ENCODE measurements around the gene SEC14L1. TPM values are rescaled to one million over a fixed set of nuclear protein-coding genes. Genes with fewer than 3 reads are reported as not detected.

SEC14L1 gene
- total and polyA plus RNA-seq, 8 donors: 3.2 to 106 (median 43.9) TPM

DNA sequence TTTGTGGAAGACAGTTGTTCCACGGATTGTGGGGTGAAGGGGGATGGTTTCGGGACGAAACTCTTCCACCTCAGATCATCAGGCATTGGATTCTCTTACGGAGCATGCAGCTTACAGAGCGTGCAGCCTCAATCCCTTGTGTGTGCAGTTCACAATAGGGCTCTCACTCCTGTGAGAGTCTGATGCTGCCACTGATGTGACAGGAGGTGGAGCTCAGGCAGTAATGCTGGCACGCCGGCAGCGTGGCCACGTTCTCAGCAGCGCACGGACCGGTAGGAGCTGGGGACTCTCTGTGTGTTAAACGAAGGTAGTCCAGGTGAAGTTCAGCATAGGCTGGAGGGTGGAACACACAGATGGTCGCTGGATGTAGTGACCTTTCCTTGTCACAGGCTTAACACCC, 37.8 kb downstream of the SEC14L1 start:
- H3K4me3 ChIP-seq: no peak overlapping the region

DNA sequence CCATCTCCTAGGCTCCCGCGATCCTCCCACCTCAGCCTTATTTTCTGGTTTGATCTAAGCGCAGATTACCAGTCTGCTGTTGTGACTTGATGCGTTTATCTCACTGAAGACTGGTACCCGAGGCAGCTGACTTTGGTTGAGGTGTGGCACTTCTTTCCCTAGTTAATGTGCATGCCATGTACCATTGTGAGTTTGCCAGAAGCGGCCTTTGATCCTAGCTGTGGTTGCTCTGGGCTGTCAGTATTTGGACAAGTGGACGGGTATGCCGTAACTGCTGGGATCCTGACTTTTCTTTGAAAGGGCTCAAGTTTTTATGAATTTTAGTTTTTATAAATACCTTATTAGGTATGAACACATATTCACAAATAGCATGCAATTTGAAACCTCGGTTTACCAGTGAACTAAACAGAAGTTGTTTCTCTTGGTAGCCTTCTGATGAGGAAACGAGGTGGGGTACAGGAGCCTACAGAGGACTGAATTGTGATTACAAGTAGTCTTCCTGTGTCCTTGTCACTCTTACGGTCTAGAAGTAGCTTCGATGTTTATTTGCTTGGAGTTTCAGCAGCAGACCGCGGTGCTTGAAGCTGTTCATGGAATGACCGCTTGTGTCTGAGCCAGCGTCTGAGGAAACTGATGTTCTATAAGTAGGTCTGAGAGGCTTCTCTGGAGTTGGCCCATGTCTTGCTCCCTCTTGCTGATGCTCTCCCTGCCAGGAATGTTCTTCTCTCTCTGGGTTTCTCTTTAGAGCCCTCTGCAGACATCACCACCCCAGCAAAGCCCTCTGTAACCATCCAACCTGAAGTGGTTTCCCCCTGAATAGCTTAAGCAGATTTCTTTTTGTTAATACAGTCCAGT, 40.0 kb downstream of the SEC14L1 start:
- intact Hi-C loops (cut with DNase I; ENCODE audit: low total_unique reads): no loop called here
- WGBS, 5 donors: 64 to 77% (median 68%) methylated on average over 16 of the region's 16 CpGs
- no peak overlapping the region for H3K4me3 ChIP-seq
- H3K27ac ChIP-seq: peak overlapping the region in 4 of 5 donors; percentile 29 to 59 (median 39)
- H3K36me3 ChIP-seq: peaks cover 0 to 8% (median 2%) of the 10 kb centered on the region in 4 donors
- no peaks in the 10 kb centered on the region for H3K27me3 ChIP-seq
- TF ChIP-seq, protein P1, sequence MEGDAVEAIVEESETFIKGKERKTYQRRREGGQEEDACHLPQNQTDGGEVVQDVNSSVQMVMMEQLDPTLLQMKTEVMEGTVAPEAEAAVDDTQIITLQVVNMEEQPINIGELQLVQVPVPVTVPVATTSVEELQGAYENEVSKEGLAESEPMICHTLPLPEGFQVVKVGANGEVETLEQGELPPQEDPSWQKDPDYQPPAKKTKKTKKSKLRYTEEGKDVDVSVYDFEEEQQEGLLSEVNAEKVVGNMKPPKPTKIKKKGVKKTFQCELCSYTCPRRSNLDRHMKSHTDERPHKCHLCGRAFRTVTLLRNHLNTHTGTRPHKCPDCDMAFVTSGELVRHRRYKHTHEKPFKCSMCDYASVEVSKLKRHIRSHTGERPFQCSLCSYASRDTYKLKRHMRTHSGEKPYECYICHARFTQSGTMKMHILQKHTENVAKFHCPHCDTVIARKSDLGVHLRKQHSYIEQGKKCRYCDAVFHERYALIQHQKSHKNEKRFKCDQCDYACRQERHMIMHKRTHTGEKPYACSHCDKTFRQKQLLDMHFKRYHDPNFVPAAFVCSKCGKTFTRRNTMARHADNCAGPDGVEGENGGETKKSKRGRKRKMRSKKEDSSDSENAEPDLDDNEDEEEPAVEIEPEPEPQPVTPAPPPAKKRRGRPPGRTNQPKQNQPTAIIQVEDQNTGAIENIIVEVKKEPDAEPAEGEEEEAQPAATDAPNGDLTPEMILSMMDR (IDR thresholded peaks at IDR 0.05): no peak
- TF ChIP-seq POLR2A (IDR thresholded peaks at IDR 0.05) (no peak), POLR2AphosphoS5 (IDR thresholded peaks at IDR 0.05) (no peak), EP300 (IDR thresholded peaks at IDR 0.05) (no peak)
- H3K9me3 ChIP-seq: no peaks in the 10 kb centered on the region
- peaks cover 46 to 89% (median 67%) of the 10 kb centered on the region in 4 donors for H3K4me1 ChIP-seq
- no peak for DNase-seq

More for the DNA sequence above, 37.8 kb downstream of the SEC14L1 start:
- Histone ChIP-seq H3K36me3 (peaks cover 6 to 28% (median 16%) of the 10 kb centered on the region in 4 donors), H3K27ac (peak overlapping the region in 1 of 5 donors; percentile 44), H3K27me3 (no peaks in the 10 kb centered on the region), H3K9me3 (peaks cover 9 to 21% (median 15%) of the 10 kb centered on the region in 4 donors), H3K4me1 (peaks cover 27 to 74% (median 53%) of the 10 kb centered on the region in 4 donors)
- 66 to 90% (median 87%) methylated on average over 14 of the region's 14 CpGs for WGBS, 5 donors
- intact Hi-C loops (cut with DNase I; ENCODE audit: low total_unique reads): no loop called here
- TF ChIP-seq POLR2A (IDR thresholded peaks at IDR 0.05): no peak
- no peak for TF ChIP-seq EP300 (IDR thresholded peaks at IDR 0.05)
- no peak for TF ChIP-seq POLR2AphosphoS5 (IDR thresholded peaks at IDR 0.05)
- TF ChIP-seq, protein P1 (IDR thresholded peaks at IDR 0.05): no peak
- no peak for DNase-seq

DNA sequence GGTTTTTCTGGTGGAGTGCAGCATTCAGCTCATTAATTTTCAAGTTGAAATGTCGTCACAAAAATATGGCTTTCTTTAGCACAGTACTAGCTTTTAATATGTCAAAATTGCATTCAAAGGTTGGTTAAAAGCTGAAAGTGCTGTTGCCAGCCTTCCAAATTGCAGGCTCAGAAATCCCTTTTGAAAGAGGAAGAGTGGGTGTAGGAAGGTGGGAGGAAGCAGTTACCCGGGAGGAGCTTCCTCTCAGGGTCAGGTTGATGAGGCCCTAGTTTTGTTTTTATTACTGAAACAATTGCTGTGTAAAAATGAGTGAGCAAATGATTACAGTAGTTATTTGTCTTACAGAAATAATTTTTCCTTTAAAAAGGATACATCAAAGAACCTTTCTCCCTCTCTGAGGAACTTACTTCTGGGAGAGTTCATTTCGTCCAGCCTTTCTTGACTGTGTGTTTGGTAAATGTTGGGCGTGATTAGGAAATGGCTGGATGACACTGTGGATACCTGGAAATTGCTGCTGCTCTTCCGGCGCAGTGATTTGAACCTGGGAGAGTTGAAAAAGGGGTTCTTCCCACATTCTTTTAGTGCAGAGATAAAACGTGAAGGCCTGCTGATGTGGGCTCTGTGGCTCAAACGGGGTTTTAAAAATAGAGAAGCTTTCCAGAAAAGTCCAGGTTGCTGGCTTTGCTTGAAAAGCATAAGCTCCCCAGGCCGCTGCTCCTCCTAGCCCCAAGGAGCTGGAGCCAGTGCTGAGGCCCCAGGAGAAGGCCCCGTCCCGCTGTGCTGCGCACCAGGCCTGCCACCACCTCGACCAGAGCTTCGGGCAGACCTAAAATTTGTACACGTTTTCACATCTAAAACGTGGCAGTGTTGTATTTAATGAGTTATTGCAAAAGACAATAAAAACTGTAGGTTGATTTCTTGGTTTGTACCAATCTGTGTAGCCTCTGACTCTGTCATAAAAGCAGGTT, 41.7 kb downstream of the SEC14L1 start:
- Histone ChIP-seq H3K4me1 (peaks cover 53 to 91% (median 70%) of the 10 kb centered on the region in 4 donors), H3K4me3 (no peak overlapping the region), H3K9me3 (no peaks in the 10 kb centered on the region), H3K27me3 (no peaks in the 10 kb centered on the region), H3K36me3 (peaks cover 0 to 13% (median 2%) of the 10 kb centered on the region in 4 donors), H3K27ac (peak overlapping the region in 4 of 5 donors; percentile 26 to 65 (median 56))
- intact Hi-C loops (cut with DNase I; ENCODE audit: low total_unique reads): no loop called here
- no peak for TF ChIP-seq EP300 (IDR thresholded peaks at IDR 0.05)
- no peak for TF ChIP-seq POLR2AphosphoS5 (IDR thresholded peaks at IDR 0.05)
- TF ChIP-seq POLR2A (IDR thresholded peaks at IDR 0.05): no peak
- TF ChIP-seq, protein P1 (IDR thresholded peaks at IDR 0.05): no peak
- no peak for DNase-seq
- 64 to 72% (median 69%) methylated on average over 16 of the region's 16 CpGs for WGBS, 5 donors

DNA sequence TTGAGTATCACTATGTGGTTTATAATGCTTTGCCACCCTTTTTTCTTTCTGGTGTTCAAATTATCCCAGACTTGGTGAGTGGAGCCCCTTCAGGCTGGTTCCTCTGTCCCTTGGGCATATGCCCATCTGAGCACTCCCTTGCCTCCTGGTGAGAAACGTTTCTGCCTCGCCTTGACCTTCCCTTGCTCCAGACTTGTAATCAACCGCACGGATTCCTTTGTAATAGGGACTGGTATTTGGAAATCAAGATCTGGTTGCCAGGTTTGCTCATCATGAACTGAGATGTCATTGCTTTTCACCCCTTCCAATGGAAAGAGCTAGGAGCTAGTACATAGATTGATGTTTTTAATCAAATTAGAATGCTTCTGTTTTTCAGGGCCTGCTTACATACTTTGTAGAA, 43.7 kb downstream of the SEC14L1 start:
- no peak for TF ChIP-seq POLR2AphosphoS5 (IDR thresholded peaks at IDR 0.05)
- no peak for TF ChIP-seq POLR2A (IDR thresholded peaks at IDR 0.05)
- no peak for TF ChIP-seq EP300 (IDR thresholded peaks at IDR 0.05)
- TF ChIP-seq, protein P1 (IDR thresholded peaks at IDR 0.05): no peak
- peaks cover 0 to 13% (median 0%) of the 10 kb centered on the region in 4 donors for H3K36me3 ChIP-seq
- peaks cover 56 to 95% (median 67%) of the 10 kb centered on the region in 4 donors for H3K4me1 ChIP-seq
- WGBS, 5 donors: 36 to 53% (median 50%) methylated on average over 4 of the region's 4 CpGs
- DNase-seq: no peak
- intact Hi-C loops (cut with DNase I; ENCODE audit: low total_unique reads): no loop called here
- peak overlapping the region in 4 of 5 donors; percentile 7 to 41 (median 24) for H3K27ac ChIP-seq
- no peaks in the 10 kb centered on the region for H3K27me3 ChIP-seq
- no peaks in the 10 kb centered on the region for H3K9me3 ChIP-seq
- H3K4me3 ChIP-seq: no peak overlapping the region
